ENCODE results near the gene CFAP77.

DNA sequence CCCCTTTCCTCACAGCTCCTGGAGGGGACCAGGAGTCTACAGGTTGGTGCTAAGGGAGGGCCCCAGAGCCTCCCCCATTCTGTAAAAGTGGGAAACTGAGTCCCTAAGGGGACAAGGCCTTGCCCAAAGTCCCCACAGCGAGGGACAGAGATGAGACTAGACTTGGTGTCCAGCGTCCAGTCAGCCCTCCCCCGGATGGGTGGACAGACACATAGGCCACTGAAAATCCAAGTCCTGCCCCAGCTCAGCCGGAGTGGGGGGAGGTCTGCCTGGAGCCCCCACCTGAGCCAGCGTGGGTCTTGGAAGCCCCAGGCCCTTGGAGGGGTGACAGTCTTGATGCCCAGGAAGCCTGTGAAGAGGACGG is 177.6 kb downstream of the CFAP77 start:
- TF ChIP-seq, protein P1, sequence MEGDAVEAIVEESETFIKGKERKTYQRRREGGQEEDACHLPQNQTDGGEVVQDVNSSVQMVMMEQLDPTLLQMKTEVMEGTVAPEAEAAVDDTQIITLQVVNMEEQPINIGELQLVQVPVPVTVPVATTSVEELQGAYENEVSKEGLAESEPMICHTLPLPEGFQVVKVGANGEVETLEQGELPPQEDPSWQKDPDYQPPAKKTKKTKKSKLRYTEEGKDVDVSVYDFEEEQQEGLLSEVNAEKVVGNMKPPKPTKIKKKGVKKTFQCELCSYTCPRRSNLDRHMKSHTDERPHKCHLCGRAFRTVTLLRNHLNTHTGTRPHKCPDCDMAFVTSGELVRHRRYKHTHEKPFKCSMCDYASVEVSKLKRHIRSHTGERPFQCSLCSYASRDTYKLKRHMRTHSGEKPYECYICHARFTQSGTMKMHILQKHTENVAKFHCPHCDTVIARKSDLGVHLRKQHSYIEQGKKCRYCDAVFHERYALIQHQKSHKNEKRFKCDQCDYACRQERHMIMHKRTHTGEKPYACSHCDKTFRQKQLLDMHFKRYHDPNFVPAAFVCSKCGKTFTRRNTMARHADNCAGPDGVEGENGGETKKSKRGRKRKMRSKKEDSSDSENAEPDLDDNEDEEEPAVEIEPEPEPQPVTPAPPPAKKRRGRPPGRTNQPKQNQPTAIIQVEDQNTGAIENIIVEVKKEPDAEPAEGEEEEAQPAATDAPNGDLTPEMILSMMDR (IDR thresholded peaks at IDR 0.05) = no peak
- TF ChIP-seq POLR2A (IDR thresholded peaks at IDR 0.05) = no peak
